ENCODE results near the gene CD22. TPM values are rescaled to one million over a fixed set of nuclear protein-coding genes. Genes with fewer than 3 reads are reported as not detected.

CD22 gene
- total and polyA plus RNA-seq, 7 donors: 0.69 to 107 (median 3.2) TPM

GRCh38 chr19:35337984-35338296 lies 9.0 kb downstream of the CD22 start:
- Histone ChIP-seq H3K27me3 (peaks cover 0 to 7% (median 0%) of the 10 kb centered on the region in 3 donors), H3K27ac (no peak overlapping the region), H3K4me3 (no peak overlapping the region), H3K9me3 (no peaks in the 10 kb centered on the region), H3K36me3 (no peaks in the 10 kb centered on the region), H3K4me1 (no peaks in the 10 kb centered on the region)
- intact Hi-C loops (cut with DNase I): no loop called here
- 75 to 87% methylated on average over 13 of the region's 13 CpGs for WGBS, 2 donors
- TF ChIP-seq POLR2A (IDR thresholded peaks at IDR 0.05): no peak
- DNase-seq: no peak

GRCh38 chr19:35340431-35340830 lies 11.4 kb downstream of the CD22 start:
- no peaks in the 10 kb centered on the region for H3K9me3 ChIP-seq
- intact Hi-C loops (cut with DNase I): no loop called here
- no peak overlapping the region for H3K4me3 ChIP-seq
- no peaks in the 10 kb centered on the region for H3K4me1 ChIP-seq
- TF ChIP-seq EP300 (IDR thresholded peaks at IDR 0.05): no peak
- no peak for TF ChIP-seq POLR2A (IDR thresholded peaks at IDR 0.05)
- no peak for TF ChIP-seq POLR2AphosphoS5 (IDR thresholded peaks at IDR 0.05)
- TF ChIP-seq CTCF (IDR thresholded peaks at IDR 0.05): no peak
- WGBS, 2 donors: 85 to 92% methylated on average over 11 of the region's 11 CpGs
- DNase-seq: no peak
- no peaks in the 10 kb centered on the region for H3K36me3 ChIP-seq
- H3K27me3 ChIP-seq: no peaks in the 10 kb centered on the region
- H3K27ac ChIP-seq: no peak overlapping the region

- no peaks in the 10 kb centered on the region for H3K9me3 ChIP-seq
- no peak overlapping the region for H3K27ac ChIP-seq
- H3K27me3 ChIP-seq: no peaks in the 10 kb centered on the region
- WGBS, 2 donors: 82 to 89% methylated on average over 16 of the region's 16 CpGs
- H3K4me3 ChIP-seq: no peak overlapping the region
- intact Hi-C loops (cut with DNase I): no loop called here
- no peaks in the 10 kb centered on the region for H3K4me1 ChIP-seq
- no peak for TF ChIP-seq POLR2A (IDR thresholded peaks at IDR 0.05)
- no peak for TF ChIP-seq CTCF (IDR thresholded peaks at IDR 0.05)
- no peak for TF ChIP-seq EP300 (IDR thresholded peaks at IDR 0.05)
- no peak for TF ChIP-seq POLR2AphosphoS5 (IDR thresholded peaks at IDR 0.05)
- H3K36me3 ChIP-seq: no peaks in the 10 kb centered on the region
- DNase-seq: no peak
These were observed 12.0 kb downstream of the CD22 start for GRCh38 chr19:35341006-35341405.

- DNase-seq: no peak
- Histone ChIP-seq H3K36me3 (no peaks in the 10 kb centered on the region), H3K27me3 (no peaks in the 10 kb centered on the region), H3K27ac (no peak overlapping the region), H3K9me3 (no peaks in the 10 kb centered on the region), H3K4me1 (no peaks in the 10 kb centered on the region), H3K4me3 (no peak overlapping the region)
- TF ChIP-seq EP300 (IDR thresholded peaks at IDR 0.05) (no peak), CTCF (IDR thresholded peaks at IDR 0.05) (no peak), POLR2A (IDR thresholded peaks at IDR 0.05) (no peak)
- 86 to 89% methylated on average over 14 of the region's 14 CpGs for WGBS, 2 donors
- intact Hi-C loops (cut with DNase I): no loop called here
These were observed 12.7 kb downstream of the CD22 start for GRCh38 chr19:35341565-35342225.

GRCh38 chr19:35342430-35342829 lies 13.4 kb downstream of the CD22 start:
- intact Hi-C loops (cut with DNase I): no loop called here
- Histone ChIP-seq H3K4me3 (no peak overlapping the region), H3K27me3 (no peaks in the 10 kb centered on the region), H3K9me3 (no peaks in the 10 kb centered on the region), H3K36me3 (no peaks in the 10 kb centered on the region), H3K27ac (no peak overlapping the region), H3K4me1 (no peaks in the 10 kb centered on the region)
- 61 to 78% methylated on average over 5 of the region's 5 CpGs for WGBS, 2 donors
- peak; percentile 6 for DNase-seq
- TF ChIP-seq EP300 (IDR thresholded peaks at IDR 0.05) (no peak), POLR2A (IDR thresholded peaks at IDR 0.05) (no peak), POLR2AphosphoS5 (IDR thresholded peaks at IDR 0.05) (no peak), CTCF (IDR thresholded peaks at IDR 0.05) (no peak)

All from sigmoid colon (tissue), 7 donors.